H1 (cell line): ENCODE results near the gene ZC3H12C. TPM values are rescaled to one million over a fixed set of nuclear protein-coding genes. Genes with fewer than 3 reads are reported as not detected.

Experiments used
- BACH1 ChIP-seq: IDR thresholded peaks from 2 replicates; pipeline ENCODE4 v1.6.1; 2012; ENCODE audit warnings: low read length, improper control_type of control experiment
- CHD1 ChIP-seq: IDR thresholded peaks from 2 replicates; pipeline ENCODE4 v1.6.1; 2012; ENCODE audit warnings: low read depth, low read length, improper control_type of control experiment
- HDAC6 ChIP-seq: IDR thresholded peaks from one replicate; pipeline ENCODE4 v1.7.1; 2012; ENCODE audit warnings: low read depth, mild to moderate bottlenecking, inconsistent platforms, low read length, moderate library complexity
- RXRA ChIP-seq: IDR thresholded peaks from 2 replicates; pipeline ENCODE4 v1.6.1; 2011; ENCODE audit warnings: low read depth, mild to moderate bottlenecking, low read length, moderate library complexity; ENCODE audit not compliant: insufficient read depth
- SP2 ChIP-seq: IDR thresholded peaks from 2 replicates; pipeline ENCODE4 v1.6.1; 2012; ENCODE audit warnings: mild to moderate bottlenecking, low read length, inconsistent platforms
- TEAD4 ChIP-seq: IDR thresholded peaks from 2 replicates; pipeline ENCODE4 v1.6.1; 2012; ENCODE audit warnings: low read depth, low read length, inconsistent platforms, mixed read lengths
- YY1 ChIP-seq: IDR thresholded peaks from 2 replicates; pipeline ENCODE4 v1.6.1; 2011; ENCODE audit warnings: low read depth, mild to moderate bottlenecking, low read length
- polyA plus RNA-seq, 7 experiments: library from polyadenylated mRNA; depleted of rRNA in 3 of 7; stranded (reverse) in 5 of 7; unstranded in 2 of 7; fragments of >200 nt in 5 of 7; fragments of 200-250 nt in 2 of 7; gene quantifications; 1 replicate in 5 of 7; 2 replicates in 1 of 7; 4 replicates in 1 of 7; pipeline versions ENCODE4 v1.2.1 to v1.2.3, GENCODE V29; 2011 to 2013; ENCODE audit warnings: missing spikeins in 2 of 7, mixed read lengths in 2 of 7
- total RNA-seq: library from RNA; stranded (reverse); fragmentation: NEBNext Ultra II Directional; extraction: Animal tissue kit (Norgen Biotek cat#: 25700); gene quantifications from 2 replicates; pipeline ENCODE4 v1.2.1, GENCODE V29; 2021

ZC3H12C gene
- total and polyA plus RNA-seq, 2 of the 8 experiments (the other 6 are each of a cell fraction or from before 2014, with no cell fraction given), result 2.0 to 2.7 TPM

DNA sequence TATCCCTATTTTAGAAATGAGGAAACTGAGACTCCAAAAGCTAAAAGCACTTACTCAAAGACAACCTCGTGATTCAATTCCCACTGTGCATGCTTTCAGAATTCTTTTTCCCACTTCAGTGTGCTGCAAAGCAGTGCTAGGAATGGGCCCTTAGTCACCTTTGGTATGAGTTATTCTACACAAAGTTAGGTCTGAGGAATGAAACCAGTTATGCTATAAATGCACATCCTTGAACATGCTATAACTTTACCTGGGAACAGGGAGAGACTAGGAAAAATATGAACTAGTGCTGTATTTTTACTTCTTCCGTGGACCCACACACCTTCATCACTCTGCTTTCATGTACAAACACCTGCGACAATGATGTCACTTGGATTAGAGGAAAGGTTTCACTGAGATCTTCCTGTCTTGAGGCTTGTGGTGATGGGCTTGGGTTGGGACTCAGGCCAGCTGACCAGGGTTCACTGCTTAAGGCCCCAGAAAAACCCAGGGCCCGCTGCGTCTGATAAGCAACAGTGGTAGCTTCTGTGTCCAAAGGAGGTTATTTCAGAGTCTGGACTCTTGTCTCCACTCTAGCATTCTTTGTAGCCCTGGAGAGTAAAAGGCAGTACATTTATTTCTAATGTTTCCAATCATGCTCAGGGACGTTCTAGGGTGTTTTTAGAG lies 81.6 kb downstream of the ZC3H12C start (continued):
- no peak for TF ChIP-seq TEAD4
- TF ChIP-seq BACH1, result no peak
- no peak for TF ChIP-seq RXRA
- no peak for TF ChIP-seq CHD1
- TF ChIP-seq HDAC6, result no peak
- TF ChIP-seq YY1, result no peak
- no peak for TF ChIP-seq SP2
- TF ChIP-seq, all 59 proteins: peak for 0
